ENCODE measurements around the gene ANKS1A. TPM values are rescaled to one million over a fixed set of nuclear protein-coding genes. Genes with fewer than 3 reads are reported as not detected.

ANKS1A gene
- total RNA-seq, 1 donor from 2014 or later: 76.9 TPM

DNA sequence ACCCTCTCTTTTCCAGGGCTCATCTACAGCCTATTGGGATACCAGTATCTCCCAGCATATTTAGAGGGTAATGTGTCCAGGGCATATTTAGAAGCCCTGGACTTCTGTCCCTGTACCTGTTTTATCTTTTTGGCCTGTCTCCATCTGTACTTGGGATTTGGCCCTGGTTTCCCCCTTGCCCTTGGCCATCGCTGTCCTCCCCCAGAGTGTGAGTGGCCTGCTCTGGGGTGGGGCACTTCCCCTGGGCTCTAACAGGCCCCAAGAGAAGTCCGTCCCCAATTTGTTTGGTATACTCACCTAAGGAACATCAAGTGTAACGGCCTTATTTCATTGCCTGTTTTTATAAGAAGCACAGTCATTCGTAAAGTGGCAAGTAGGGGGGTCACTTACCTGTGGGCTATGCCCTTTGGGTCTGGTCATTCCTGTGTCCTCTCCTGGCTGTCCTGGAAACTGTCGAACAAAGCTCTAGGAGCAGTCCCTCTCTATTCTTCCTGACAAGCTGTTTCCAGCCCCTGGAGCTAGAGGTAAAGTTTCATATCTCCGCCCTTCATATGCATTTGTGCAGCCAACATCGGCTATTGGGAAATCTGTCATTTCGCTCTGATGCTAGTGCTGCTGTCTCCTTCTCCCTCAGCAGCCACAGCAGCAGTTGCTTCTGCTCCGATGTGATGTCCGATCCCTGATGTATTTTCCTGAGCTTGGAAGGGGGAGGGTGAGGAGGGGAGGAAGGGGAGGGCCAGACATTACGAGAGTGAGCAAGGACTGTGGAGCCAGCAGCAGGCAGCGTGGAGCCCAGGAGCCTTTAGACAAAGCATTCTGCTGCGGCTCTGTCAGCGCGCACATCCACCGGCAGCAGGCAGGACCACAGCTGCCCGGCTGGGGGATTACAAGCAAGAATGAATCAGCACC, 168.6 kb downstream of the ANKS1A start:
- TF ChIP-seq CTCF (IDR thresholded peaks at IDR 0.05; ENCODE audit: partially characterized antibody, unreplicated experiment): no peak
- H3K9me3 Mint-ChIP-seq (ENCODE audit: unreplicated experiment): peaks cover 15% of the 10 kb centered on the region
- H3K27me3 Mint-ChIP-seq (ENCODE audit: unreplicated experiment): peaks cover 13% of the 10 kb centered on the region
- DNase-seq: peak; percentile 80
- peak overlapping the region; percentile 90 for H3K27ac Mint-ChIP-seq (ENCODE audit: unreplicated experiment)
- H3K4me1 Mint-ChIP-seq (ENCODE audit: low read depth, unreplicated experiment): peaks cover 36% of the 10 kb centered on the region
- H3K36me3 Mint-ChIP-seq (ENCODE audit: unreplicated experiment): no peaks in the 10 kb centered on the region
- H3K4me3 Mint-ChIP-seq (ENCODE audit: unreplicated experiment): peak overlapping the region; percentile 92

DNA sequence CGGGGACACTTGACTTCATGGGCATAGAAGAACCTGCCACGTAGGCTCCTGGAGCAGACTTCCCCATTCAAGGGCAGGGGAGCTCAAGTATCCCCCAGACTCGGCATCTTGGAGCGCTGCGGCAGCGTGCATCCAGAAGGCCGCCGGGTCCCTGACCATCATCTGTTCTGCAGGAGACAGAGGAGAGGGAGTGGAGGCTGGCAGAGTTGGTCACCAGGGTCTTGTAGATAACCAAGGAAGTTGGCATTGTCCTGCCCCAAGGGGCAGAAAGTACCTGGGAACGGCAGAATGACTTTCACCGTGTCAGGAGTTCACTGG, 169.3 kb downstream of the ANKS1A start:
- H3K4me3 Mint-ChIP-seq (ENCODE audit: unreplicated experiment): peak overlapping the region; percentile 92
- H3K27ac Mint-ChIP-seq (ENCODE audit: unreplicated experiment): peak overlapping the region; percentile 90
- peaks cover 35% of the 10 kb centered on the region for H3K4me1 Mint-ChIP-seq (ENCODE audit: low read depth, unreplicated experiment)
- no peak for DNase-seq
- no peaks in the 10 kb centered on the region for H3K36me3 Mint-ChIP-seq (ENCODE audit: unreplicated experiment)
- H3K27me3 Mint-ChIP-seq (ENCODE audit: unreplicated experiment): peaks cover 11% of the 10 kb centered on the region
- no peak for TF ChIP-seq CTCF (IDR thresholded peaks at IDR 0.05; ENCODE audit: partially characterized antibody, unreplicated experiment)
- H3K9me3 Mint-ChIP-seq (ENCODE audit: unreplicated experiment): peaks cover 15% of the 10 kb centered on the region

GRCh38 chr6:35058865-35059522, 169.9 kb downstream of the ANKS1A start:
- Mint-ChIP-seq H3K4me1 (ENCODE audit: low read depth, unreplicated experiment) (peaks cover 34% of the 10 kb centered on the region), H3K27ac (ENCODE audit: unreplicated experiment) (peak overlapping the region; percentile 90), H3K27me3 (ENCODE audit: unreplicated experiment) (peaks cover 15% of the 10 kb centered on the region), H3K4me3 (ENCODE audit: unreplicated experiment) (peak overlapping the region; percentile 92), H3K9me3 (ENCODE audit: unreplicated experiment) (peaks cover 15% of the 10 kb centered on the region), H3K36me3 (ENCODE audit: unreplicated experiment) (no peaks in the 10 kb centered on the region)
- DNase-seq: peak; percentile 17
- no peak for TF ChIP-seq CTCF (IDR thresholded peaks at IDR 0.05; ENCODE audit: partially characterized antibody, unreplicated experiment)

- Mint-ChIP-seq H3K27ac (ENCODE audit: unreplicated experiment) (peak overlapping the region; percentile 85), H3K36me3 (ENCODE audit: unreplicated experiment) (no peaks in the 10 kb centered on the region), H3K27me3 (ENCODE audit: unreplicated experiment) (peaks cover 16% of the 10 kb centered on the region), H3K4me1 (ENCODE audit: low read depth, unreplicated experiment) (peaks cover 31% of the 10 kb centered on the region), H3K4me3 (ENCODE audit: unreplicated experiment) (peak overlapping the region; percentile 72), H3K9me3 (ENCODE audit: unreplicated experiment) (peaks cover 13% of the 10 kb centered on the region)
- DNase-seq: peak; percentile 33
- no peak for TF ChIP-seq CTCF (IDR thresholded peaks at IDR 0.05; ENCODE audit: partially characterized antibody, unreplicated experiment)
Observed at GRCh38 chr6:35059596-35060345, 170.7 kb downstream of the ANKS1A start.
